HG02642 (cell line): ENCODE results near the gene SYTL4.
A peak's percentile ranks its signal among the peaks of the same experiment; 100 is the strongest.

Source experiments
- ATAC-seq: cut with Tn5 transposase; IDR thresholded peaks from one replicate; pipeline ENCODE4 v1.9.1; 2021; ENCODE audit warnings: mild to moderate bottlenecking; ENCODE audit not compliant: unreplicated experiment, poor library complexity

Gene SYTL4

DNA sequence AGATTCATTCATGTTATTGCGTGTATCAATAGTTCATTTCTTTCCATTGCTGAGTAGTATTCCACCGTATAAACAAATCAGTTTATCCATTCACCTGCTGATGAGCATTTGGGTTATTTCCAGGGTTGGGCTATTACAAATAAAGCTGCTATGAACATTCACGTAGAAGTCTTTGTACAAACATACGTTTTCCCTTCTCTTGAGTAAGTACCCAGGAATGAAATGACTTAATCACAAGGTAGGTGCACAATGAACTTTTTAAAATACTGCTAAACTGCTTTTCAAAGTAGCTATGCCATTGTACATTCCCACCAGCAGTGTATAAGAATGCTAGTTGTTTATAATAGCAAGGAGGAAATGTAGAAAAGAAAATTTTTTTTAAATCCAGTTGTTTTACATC, 35.9 kb downstream of the SYTL4 start:
- no peak for ATAC-seq

DNA sequence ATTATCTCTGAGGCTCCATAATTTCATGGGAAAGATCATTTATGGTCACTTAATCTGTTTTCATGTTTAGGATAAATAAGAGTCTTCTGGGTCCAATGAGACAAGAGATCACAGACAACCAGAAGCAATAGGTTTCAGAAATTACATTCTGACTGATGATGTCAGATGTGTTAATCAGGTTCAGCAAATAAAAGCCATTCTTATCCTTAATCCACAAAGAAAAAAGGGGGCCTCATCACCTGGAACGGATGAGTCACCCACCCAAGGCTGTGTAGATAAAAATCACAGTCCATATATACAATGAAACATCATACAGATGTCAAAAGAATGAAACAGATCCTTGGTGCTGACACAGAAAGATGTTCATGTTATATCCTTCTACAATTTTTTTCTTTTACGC, 36.6 kb downstream of the SYTL4 start:
- ATAC-seq, result no peak

DNA sequence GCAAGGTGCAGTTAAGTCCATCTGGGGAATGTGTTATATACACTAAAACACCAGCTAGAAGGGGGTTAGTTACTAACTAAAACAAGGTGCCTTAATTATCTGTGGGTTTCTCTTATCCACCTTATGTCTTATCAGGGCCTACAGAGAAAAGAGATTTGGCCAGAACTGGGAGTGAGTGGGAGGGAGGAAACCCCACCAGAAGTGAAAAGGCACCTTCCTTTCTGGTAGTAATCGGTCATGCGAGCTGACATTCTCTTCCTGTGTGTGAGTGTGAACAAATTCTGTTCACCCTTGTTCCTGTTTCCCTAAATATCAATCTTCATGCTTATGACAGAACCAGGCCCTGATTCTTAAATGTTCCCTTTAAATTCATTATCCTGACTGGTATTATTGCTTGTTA, 44.4 kb downstream of the SYTL4 start:
- ATAC-seq, result peak; percentile 81

DNA sequence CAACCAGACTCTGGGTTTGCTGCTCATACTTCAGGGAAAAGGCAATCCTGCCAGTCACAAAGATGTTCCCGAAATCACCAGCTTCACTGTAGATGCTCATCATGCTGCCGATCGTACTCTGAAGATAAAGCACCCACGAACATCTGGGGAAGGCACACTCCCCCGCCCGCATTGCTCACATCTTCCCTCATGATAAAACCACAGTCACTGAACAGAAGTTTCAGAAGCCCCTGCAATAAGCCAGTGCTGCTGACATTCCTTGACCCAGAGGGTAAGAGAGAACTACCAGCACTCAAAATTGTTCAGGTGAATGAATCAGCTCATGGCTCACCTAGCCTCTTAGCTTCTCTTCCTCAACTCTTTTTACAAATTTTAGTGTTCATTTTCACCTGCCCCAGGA, 44.8 kb downstream of the SYTL4 start:
- ATAC-seq, result peak; percentile 45

DNA sequence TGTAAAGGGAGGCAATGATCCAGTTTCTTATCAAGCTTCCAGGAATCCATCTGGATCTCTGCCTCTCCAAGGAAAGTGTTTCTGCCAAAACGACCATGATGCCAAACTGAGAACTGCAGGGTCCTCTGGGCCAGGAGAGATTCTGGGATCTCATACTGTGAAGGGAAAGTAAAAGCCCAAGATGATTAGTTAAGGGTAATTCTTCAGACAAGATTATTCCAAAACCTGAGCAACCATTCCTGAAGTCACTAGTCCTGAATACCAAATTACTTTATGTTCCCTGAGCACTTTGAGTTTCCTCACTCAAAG, 46.0 kb downstream of the SYTL4 start:
- ATAC-seq, result peak; percentile 4

DNA sequence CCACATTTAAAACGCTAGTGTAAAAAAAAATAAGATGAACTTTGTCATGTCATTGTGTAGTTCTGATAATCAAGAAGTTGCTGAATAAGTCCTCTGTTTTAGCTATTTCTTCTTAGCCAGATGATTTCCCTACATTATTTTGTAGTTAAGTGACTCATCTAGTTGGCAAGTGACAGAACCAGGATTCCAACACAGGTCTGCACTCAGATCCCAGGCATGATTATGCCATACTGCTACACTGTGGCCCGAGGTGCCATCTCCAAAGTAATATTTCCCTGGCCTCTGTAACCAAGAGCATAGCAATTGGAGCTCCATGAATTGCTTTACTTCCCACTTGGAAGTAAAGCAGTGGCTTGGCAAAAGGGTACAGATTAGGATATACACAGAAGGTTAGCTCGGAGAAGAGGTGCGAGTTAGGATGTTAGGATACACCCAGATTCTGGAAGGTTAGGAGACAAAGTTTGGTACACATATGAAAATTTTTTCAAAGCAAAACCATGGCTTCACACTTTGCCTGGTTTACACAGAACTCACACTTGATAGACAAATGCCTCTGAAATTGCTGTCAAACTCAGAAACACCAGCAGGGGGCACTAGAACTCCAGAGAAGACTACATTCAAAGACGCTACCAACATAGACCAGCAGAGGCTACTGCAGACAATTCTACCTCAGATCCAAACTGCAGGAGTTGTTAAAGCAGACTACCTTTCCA, 46.5 kb downstream of the SYTL4 start:
- ATAC-seq, result peak; percentile 68

DNA sequence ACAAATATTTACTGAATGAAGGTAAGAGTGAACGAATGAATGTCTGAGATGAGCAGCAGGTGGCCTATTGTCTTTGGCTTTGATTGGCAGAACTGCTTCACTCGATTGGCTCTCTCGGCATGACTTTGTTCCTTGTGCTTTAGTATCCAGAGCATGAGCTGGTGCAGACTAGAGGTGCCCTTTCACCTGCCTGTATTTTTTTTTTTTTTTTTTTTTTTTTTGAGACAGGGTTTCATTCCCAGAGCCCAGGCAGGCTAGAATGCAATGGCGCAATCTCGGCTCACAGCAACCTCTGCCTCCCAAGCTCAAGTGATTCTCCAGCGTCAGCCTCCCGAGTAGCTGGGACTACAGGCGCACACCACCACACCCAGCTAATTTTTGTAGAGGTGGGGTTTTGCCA, 49.0 kb downstream of the SYTL4 start:
- ATAC-seq, result no peak

DNA sequence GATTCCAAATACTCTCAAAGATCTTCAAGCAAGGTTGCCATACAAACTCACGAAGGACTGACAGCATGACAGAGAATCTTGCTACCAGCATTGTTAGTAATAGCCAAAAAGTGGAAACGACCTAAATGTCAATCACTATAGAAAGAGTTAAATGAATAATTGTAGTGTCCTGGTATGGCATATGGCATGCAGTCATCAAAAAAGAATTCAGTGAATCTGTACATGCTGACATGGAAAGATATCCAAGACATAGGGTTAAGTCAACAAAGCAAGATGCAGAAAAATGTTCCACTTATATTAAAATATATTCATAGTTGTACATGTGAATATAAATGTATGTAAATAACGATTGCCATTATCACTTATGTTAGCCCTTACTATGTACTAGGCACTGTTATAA, 50.3 kb downstream of the SYTL4 start:
- ATAC-seq, result no peak

DNA sequence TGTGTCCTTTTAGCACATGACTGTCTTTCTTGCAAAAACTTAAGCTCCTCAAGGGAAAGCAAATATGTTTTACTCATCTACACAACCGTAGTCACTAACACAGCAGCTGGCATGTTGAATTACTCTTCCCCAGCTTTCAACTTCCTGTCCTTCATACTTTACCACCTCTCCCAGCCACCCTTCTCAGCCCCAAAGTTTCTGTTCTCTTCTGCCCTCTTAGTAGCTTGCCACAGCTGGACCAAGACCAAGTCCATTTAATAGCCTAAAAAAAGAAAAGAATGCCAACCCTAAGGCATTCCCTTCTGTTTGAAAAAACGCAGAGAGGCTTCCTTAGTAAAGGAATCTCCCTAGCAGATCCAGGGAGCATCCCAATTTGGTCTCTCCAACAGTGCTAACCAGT, 51.2 kb downstream of the SYTL4 start:
- no peak for ATAC-seq

DNA sequence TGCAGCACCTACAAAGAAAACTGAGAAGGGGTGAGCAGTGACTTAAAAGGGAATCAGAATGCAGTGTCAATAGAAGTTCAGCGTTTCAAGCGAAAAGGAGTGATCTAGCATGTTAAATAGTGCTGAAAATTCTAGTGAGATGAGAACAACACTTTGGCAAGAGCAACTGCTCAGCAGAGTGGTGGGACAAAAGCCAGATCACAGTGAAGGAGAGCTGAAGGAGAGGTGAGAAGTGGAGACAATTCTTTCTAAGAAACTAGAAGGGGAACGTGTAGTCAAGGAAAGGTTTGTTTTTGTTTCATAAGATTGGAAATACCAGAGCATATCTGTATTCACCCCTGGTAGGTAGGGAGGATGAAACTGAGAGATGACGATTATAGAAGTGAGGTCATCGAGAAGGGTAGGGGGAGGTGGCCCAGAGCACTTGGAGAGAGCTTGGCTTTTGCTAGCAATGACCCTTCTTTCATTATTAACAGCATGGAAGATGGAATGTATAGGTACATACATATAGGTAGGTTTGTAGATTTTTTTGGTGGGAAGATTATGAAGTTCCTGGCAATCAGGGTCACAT, 54.2 kb downstream of the SYTL4 start:
- ATAC-seq, result no peak

DNA sequence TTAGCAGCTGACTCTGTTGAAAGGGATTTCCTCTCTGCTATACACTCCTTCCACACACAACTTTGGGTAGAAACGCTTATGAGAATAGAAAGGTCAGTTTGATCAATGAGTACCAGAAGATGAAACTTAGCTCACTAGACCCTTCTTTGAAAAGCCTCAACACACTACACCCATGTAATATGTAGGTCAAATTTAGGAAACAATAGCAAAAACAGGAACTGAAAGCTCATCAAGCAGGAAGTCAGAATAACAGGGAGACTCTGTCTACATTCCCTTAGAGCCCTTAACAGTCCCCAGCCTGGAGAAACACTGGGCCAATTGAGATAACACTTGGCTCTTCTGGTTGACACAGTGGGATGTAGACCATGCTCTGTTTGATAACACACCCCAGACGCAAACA, 57.2 kb downstream of the SYTL4 start:
- ATAC-seq, result no peak

DNA sequence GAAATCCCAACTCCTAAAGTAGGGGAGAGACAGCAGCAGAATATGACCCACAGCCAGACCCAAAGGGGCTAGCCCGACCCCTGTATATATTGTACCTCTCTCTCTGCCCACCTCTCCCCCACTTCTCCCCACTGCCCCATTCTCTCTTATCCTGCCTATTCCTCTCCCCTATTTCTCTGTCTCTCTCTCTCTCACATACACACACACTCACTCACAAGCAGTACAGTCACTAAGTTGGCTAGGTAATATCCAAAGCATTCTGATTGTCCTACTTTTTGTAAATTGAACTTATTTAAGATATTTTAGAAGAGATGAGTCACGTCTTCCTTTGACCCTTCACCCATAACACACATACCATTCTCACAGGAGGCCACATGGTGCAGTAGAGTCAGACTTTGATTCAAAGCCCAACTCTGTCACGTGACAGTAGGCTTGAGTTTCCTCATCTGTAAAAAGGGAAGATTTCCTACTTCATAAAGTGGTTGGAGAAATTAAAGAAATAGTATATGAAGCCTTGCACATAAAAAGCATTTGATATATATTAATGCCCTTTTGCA, 58.4 kb downstream of the SYTL4 start:
- ATAC-seq, result no peak

DNA sequence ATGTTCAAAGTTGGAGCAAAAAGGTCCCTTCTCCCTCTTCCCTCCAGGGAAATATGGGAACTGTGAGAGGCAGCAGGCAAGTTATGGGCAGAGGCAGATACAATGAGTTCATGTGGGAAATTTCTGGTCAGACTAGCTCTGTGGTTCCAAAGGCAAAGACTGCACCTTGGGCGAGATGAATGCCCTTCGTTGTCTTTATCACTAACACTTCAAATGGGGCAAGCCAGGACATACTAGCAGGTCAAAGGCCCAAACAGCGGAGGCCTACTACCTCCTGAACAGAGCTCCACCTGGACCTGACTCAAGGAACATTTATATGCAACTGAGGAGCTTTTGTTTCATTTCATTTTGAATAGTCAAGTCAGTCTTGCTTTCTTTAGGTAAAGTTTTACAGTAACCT, 59.0 kb downstream of the SYTL4 start:
- ATAC-seq, result no peak

DNA sequence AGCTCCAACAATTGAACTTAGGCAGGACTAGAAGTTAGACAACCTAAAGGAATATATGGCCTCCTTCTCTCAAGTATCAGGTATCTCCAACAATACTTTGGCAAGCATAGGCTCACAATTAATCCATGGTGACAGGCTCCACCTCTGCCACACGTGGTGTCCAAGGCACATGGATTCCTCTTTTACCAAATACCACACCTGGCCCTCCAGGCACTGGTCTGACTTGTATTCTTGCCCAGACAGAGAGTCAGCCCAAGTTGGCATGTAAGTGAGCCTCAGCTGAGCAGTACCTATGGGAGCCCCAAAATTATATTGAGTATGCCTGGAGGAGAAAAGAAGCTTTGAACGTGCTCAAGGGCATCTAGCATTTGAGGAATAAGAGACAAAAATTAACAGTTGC, 68.3 kb downstream of the SYTL4 start:
- ATAC-seq, result no peak

DNA sequence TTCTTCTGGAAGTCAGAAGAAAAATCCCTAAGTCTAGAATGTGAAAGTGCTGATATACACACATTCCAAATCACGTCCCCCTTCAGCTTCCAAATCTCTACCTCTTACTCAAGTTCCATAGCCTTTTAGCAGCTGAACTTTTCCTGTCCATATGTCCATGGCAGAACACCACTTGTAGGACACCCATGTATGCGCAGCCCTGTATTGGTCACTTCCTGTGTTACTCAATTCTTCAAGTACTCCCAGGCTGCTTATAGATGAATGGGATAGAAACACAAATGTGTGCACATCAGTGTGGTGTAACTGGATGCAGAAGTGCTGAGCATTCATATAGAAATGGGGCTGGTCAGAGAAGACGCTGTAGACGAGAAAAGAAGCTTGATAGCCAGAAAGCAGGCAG, 69.1 kb downstream of the SYTL4 start:
- no peak for ATAC-seq

DNA sequence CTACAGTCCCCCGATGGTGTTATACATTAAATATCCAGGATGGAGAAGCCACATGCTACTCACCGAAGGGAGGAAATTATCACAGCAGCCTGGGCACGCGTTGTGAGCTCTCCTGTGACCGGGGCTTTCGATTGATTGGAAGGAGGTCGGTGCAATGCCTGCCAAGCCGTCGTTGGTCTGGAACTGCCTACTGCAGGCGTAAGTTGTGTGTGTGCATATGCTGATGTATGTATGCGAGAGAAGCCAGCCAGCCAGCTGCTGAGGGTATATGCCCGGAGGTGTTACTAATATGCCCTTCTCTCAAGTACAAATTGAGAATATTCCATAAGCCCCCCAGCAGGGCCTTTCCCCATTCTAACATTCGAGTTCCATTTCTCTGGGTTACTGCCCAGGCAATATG, 69.8 kb downstream of the SYTL4 start:
- no peak for ATAC-seq

DNA sequence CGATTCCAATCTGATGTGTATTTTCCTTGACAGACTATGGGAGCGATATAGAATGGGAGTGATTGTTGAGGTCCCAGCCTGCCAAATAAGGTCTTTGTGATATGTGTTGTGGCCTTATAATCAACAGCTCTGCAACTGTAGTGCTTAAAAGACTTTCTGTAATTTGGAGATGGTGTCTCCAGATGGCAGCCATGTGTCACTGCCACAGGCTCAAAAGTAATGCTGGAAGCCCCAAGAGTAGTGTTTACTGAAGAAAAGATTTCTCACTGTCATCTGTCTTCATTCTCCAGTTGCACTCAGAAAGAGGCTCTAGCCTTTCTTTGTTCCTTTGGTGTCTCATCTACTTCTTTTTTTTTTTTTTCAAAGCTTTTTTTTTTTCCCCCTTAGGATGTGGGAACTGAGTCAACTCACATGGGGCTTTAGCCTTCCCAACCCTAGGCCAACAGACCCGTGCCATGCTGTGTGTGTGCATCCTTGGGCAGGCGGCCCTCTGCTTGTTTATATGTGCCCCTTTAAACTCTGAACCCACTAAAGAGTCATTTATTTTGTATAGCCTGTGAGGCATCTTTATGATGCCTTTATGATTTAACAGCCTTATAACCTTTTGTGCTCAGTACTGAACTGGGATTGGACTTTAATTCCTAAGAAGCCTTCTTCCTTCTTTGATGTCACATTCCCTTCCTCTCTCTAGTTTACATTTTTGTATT, 72.3 kb downstream of the SYTL4 start:
- ATAC-seq, result no peak

DNA sequence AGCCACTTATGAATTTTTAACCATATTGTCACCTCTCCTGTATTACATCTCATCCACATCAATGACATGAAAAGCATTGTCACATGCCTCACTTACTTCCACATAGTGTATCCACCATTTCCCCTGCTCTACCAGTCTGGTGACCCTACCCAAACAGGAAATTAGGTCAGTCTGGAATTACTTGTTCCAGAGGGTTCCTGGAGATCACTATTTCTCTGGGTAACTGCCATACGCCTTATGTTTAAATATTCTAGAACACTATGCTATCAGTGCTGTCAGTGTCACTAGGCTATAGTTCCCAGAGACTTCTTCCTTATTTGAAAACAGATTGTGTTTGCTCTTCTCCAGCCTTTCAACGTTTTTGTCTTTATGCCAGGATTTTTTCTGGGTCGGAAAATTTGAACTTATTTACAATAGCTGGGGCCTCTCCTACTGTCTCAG, 73.0 kb downstream of the SYTL4 start:
- ATAC-seq, result no peak

DNA sequence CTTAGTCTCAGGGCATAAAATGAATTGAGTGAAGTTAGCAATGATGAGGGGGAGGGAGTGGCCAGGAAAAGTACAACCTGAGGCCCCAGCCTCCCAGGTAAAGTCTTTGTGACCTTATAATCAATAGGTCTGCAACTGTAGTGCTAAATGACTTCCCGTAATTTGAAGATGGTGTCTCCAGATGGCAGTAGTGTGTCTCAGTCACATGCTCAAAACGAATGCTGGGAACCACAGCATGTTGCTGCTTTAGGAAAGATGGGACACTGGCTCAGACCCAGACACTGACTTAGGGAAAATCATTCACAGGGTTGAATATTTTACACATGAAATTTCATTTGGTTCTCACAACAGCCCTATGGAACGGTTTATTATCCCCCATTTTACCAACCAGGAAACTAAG, 77.7 kb downstream of the SYTL4 start:
- ATAC-seq, result no peak

DNA sequence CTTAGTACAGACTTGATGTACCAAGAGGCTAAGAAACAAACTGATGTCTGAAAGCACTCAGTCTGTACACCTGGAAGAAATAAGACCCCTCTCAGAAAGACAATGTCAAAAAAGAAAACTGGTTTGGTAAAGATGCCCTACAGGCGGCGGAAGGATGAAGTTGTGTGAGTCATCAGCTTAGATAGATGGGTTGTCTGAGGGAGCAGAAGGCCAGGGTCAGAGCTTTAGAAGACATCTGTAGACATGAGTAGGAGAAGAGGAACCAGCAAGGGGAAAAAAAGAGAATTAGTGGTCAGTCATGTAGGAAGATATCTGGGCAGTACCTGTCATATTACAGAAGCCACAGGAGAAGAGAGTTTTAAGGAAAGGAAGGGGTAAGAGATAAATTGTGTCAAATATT, 79.7 kb downstream of the SYTL4 start:
- no peak for ATAC-seq

DNA sequence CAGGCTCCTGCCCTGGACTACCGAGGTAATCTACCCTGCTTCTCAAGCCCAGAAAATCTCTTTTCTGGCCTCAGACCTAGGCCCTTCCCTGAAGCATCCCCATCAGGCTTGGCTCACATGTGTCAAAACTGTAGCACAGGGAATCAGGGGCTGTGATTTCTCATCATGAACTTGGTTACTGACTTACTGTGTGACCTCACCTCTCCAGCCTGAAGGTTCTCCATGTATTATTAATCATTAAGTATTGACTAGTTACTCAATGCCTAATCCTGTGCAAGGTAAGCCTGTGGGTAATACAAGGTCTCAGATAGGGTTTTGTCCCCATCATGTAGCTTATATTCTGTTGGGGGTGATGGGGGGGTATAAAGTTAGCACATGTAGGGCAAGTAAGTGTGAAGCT, 81.1 kb downstream of the SYTL4 start:
- no peak for ATAC-seq
